Vagina (tissue), 2 donors: Measurements from ENCODE around the gene LRRC31. TPM values are rescaled to one million over a fixed set of nuclear protein-coding genes. Genes with fewer than 3 reads are reported as not detected.

Source experiments
- DNase-seq, 2 donors: peaks; one replicate each; pipeline ENCODE4 v3.0.0-alpha.2; 2017; ENCODE audit errors: extremely low spot score in 2 of 2
- H3K27ac ChIP-seq: fragments of 200-600 bp; sonication (generic); one replicate; pipeline ENCODE4 v1.5.1; 2019
- H3K27me3 ChIP-seq: fragments of 200-600 bp; sonication (generic); one replicate; pipeline ENCODE4 v1.5.1; 2019
- H3K36me3 ChIP-seq, 2 donors: fragments of 200-600 bp; sonication (generic); one replicate each; pipeline ENCODE4 v1.5.1; 2017 to 2019
- H3K4me1 ChIP-seq: fragments of 200-600 bp; sonication (generic); one replicate; pipeline ENCODE4 v1.5.1; 2019
- H3K4me3 ChIP-seq, 2 donors: fragments of 200-600 bp; sonication (generic); 1 replicate in 1 of 2; 2 replicates in 1 of 2; pipeline ENCODE4 v1.5.1; 2016 to 2019
- H3K9me3 ChIP-seq: fragments of 200-600 bp; sonication (generic); one replicate; pipeline ENCODE4 v1.5.1; 2019
- POLR2A ChIP-seq, 2 donors: fragments of 450-650 bp; IDR thresholded peaks; one replicate each; pipeline ENCODE4 v1.6.1; 2017; ENCODE audit warnings: antibody characterized with exemption in 2 of 2, mild to moderate bottlenecking in 2 of 2, moderate library complexity in 2 of 2
- POLR2AphosphoS5 ChIP-seq, 2 donors: sonication (generic); formaldehyde crosslinking; IDR thresholded peaks; one replicate each; pipeline ENCODE4 v1.9.0; 2017; ENCODE audit warnings: antibody characterized with exemption in 2 of 2, mild to moderate bottlenecking in 2 of 2, low read depth in 1 of 2; ENCODE audit not compliant: insufficient read depth in 1 of 2
- intact Hi-C: fragments of 100-400 bp; cut with DNase I; formaldehyde crosslinking; loops from one replicate; pipeline ENCODE4 v1.15.1; 2023
- total RNA-seq: library from RNA; depleted of rRNA; stranded (reverse); fragments of >200 nt; gene quantifications from one replicate; pipeline ENCODE4 v1.2.3, GENCODE V29; 2016
- TF ChIP-seq, protein P1 (sequence below), 3 experiments: fragments of 450-650 bp in 2 of 3; fragments of 200-600 bp in 1 of 3; sonication (generic) in 1 of 3; IDR thresholded peaks; one replicate each; pipeline ENCODE4 v1.5.1; 2017 to 2019; ENCODE audit warnings: antibody characterized with exemption in 3 of 3, mild to moderate bottlenecking in 2 of 3, moderate library complexity in 2 of 3

Gene LRRC31
- total RNA-seq, 1 donor from 2014 or later, result not detected

DNA sequence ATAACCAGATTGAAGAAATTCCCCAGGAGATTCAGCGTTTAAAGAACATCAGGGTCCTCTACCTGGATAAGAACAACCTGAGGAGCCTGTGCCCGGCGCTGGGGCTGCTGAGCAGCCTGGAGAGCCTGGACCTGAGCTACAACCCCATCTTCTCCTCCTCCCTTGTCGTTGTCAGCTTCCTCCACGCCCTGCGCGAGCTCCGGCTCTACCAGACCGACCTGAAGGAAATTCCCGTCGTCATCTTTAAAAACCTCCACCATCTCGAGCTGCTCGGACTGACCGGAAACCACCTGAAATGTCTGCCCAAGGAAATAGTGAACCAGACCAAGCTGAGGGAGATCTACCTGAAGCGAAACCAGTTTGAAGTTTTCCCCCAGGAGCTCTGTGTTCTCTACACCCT lies 47.6 kb downstream of the LRRC31 start:
- intact Hi-C loops, result no loop called here
- no peaks in the 10 kb centered on the region for H3K36me3 ChIP-seq
- no peak overlapping the region for H3K27ac ChIP-seq
- TF ChIP-seq, protein P1, sequence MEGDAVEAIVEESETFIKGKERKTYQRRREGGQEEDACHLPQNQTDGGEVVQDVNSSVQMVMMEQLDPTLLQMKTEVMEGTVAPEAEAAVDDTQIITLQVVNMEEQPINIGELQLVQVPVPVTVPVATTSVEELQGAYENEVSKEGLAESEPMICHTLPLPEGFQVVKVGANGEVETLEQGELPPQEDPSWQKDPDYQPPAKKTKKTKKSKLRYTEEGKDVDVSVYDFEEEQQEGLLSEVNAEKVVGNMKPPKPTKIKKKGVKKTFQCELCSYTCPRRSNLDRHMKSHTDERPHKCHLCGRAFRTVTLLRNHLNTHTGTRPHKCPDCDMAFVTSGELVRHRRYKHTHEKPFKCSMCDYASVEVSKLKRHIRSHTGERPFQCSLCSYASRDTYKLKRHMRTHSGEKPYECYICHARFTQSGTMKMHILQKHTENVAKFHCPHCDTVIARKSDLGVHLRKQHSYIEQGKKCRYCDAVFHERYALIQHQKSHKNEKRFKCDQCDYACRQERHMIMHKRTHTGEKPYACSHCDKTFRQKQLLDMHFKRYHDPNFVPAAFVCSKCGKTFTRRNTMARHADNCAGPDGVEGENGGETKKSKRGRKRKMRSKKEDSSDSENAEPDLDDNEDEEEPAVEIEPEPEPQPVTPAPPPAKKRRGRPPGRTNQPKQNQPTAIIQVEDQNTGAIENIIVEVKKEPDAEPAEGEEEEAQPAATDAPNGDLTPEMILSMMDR (IDR thresholded peaks at IDR 0.05), result no peak
- TF ChIP-seq POLR2AphosphoS5 (IDR thresholded peaks at IDR 0.05; ENCODE audit: insufficient read depth in 1 of 2, low read depth in 1 of 2) (no peak), POLR2A (IDR thresholded peaks at IDR 0.05) (no peak)
- DNase-seq, result no peak
- H3K9me3 ChIP-seq, result no peaks in the 10 kb centered on the region
- no peak overlapping the region for H3K4me3 ChIP-seq
- H3K27me3 ChIP-seq, result no peaks in the 10 kb centered on the region
- H3K4me1 ChIP-seq, result no peaks in the 10 kb centered on the region

DNA sequence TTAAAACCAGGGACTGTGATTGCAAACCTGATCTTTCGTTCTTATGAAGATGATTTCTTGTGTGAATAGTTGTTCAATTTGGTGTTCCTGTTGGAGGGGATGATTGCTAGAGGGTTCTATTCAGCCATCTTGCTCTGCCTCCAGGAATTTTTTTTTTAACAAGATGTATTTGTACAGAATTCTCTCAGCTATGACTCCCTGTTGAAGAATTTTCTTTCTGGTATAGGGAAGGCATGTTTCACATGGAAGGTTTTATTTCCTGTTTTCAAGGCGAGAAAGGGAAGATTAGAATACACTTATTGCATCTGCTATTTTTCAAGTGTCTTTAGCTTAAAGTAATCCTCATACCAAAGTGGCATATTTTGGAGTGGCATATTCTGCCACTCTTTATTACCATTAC lies 51.4 kb downstream of the LRRC31 start:
- no peaks in the 10 kb centered on the region for H3K27me3 ChIP-seq
- intact Hi-C loops, result no loop called here
- no peaks in the 10 kb centered on the region for H3K36me3 ChIP-seq
- no peak overlapping the region for H3K27ac ChIP-seq
- no peaks in the 10 kb centered on the region for H3K9me3 ChIP-seq
- TF ChIP-seq, protein P1 (IDR thresholded peaks at IDR 0.05), result no peak
- no peak for TF ChIP-seq POLR2A (IDR thresholded peaks at IDR 0.05)
- no peak for TF ChIP-seq POLR2AphosphoS5 (IDR thresholded peaks at IDR 0.05; ENCODE audit: insufficient read depth in 1 of 2, low read depth in 1 of 2)
- no peak overlapping the region for H3K4me3 ChIP-seq
- H3K4me1 ChIP-seq, result peaks cover under 1% of the 10 kb centered on the region
- DNase-seq, result no peak

DNA sequence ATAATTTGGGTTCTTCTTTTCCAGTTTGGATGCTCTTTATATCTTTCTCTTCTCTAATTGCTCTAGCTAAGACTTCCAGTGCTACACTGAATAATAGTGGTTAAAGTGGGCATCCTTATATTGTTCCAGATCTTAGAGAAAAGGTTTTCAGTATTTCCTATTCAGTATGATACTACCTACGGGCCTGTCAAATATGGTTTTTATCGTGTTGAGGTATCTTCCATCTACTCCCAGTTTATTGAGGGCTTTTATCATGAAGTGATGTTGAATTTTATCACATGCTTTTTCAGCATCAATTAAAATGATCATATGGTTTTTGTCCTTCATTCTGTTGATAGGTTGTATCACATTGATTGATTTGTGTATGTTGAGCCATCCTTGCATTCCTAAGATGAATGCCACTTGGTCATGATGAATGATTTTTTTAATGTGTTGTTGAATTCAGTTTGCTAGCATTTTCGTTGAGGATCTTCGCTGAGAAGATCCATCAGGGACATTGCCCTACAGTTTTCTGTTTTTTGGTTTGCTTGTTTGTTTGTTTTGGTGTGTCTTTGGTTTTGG lies 54.1 kb downstream of the LRRC31 start:
- Histone ChIP-seq H3K9me3 (no peaks in the 10 kb centered on the region), H3K36me3 (no peaks in the 10 kb centered on the region), H3K4me1 (peaks cover 10% of the 10 kb centered on the region), H3K4me3 (no peak overlapping the region), H3K27me3 (no peaks in the 10 kb centered on the region), H3K27ac (no peak overlapping the region)
- intact Hi-C loops, result no loop called here
- TF ChIP-seq POLR2A (IDR thresholded peaks at IDR 0.05), result no peak
- no peak for TF ChIP-seq POLR2AphosphoS5 (IDR thresholded peaks at IDR 0.05; ENCODE audit: insufficient read depth in 1 of 2, low read depth in 1 of 2)
- TF ChIP-seq, protein P1 (IDR thresholded peaks at IDR 0.05), result no peak
- no peak for DNase-seq

DNA sequence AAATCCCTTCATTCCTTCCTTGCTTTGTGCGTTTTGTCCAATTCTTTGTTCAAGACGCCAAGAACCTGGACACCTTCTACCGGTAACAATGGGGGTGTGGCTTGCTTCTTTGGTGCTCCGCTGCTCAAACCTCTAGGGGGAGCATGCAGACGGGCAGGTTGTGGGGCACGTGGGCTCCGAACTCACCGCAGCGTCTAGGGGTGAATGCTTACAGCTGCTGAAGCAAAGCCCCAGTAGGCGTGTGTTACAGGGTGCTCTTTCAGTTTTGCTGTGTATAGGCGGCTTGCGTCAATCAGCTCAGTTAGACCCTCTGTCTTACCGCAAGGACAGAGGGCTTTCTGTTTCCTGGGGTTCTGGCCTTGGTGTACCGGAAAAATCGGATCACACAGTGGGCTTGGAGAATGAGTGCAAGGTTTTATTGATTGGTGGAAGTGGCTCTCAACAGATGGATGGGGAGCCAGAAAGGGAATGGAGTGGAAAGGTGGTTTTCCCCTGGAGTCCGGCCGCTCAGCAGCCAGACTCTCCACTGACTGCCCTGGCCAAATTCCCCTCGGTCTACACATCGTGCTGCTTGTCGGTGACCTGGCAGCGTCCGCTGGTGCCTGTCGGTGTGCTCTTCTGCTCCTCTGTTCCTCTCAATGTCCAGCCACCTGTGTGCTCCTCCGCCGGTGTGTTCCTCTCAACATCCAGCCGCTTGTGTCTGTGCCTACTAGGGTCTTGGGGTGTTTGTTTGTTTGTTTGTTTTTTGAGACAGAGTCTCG lies 55.8 kb downstream of the LRRC31 start:
- Histone ChIP-seq H3K4me1 (peaks cover 10% of the 10 kb centered on the region), H3K36me3 (no peaks in the 10 kb centered on the region), H3K27me3 (no peaks in the 10 kb centered on the region), H3K27ac (no peak overlapping the region), H3K9me3 (no peaks in the 10 kb centered on the region), H3K4me3 (peak overlapping the region; percentile 57 to 79)
- TF ChIP-seq POLR2A (IDR thresholded peaks at IDR 0.05), result no peak
- TF ChIP-seq, protein P1 (IDR thresholded peaks at IDR 0.05), result no peak
- no peak for TF ChIP-seq POLR2AphosphoS5 (IDR thresholded peaks at IDR 0.05; ENCODE audit: insufficient read depth in 1 of 2, low read depth in 1 of 2)
- intact Hi-C loops, result no loop called here
- no peak for DNase-seq

DNA sequence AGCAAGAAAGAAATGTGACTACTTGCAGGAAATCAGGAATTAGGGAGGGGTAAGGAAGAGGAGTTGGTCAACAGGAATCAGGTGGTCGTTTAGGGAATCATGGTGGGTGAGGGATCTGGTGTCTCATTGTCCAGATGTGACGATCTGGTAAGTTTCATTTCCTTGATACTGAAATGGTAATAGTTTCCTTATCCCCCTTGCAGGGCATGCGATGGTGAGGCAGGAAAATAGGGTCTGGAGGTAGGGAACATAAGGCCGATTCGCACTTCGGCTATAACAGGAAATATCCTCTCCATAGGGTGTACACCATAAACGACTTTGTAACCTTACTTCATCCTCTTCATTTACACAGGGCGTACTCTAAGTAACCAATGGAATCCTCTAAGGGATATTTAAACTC lies 56.5 kb downstream of the LRRC31 start:
- Histone ChIP-seq H3K4me3 (peak overlapping the region; percentile 57 to 79), H3K9me3 (no peaks in the 10 kb centered on the region), H3K27ac (peak overlapping the region; percentile 62), H3K27me3 (no peaks in the 10 kb centered on the region), H3K4me1 (peaks cover 10% of the 10 kb centered on the region), H3K36me3 (no peaks in the 10 kb centered on the region)
- no peak for DNase-seq
- intact Hi-C loops, result no loop called here
- TF ChIP-seq POLR2AphosphoS5 (IDR thresholded peaks at IDR 0.05; ENCODE audit: insufficient read depth in 1 of 2, low read depth in 1 of 2) (no peak), POLR2A (IDR thresholded peaks at IDR 0.05) (no peak)
- TF ChIP-seq, protein P1 (IDR thresholded peaks at IDR 0.05), result no peak
